ENCODE measurements around the gene CEP20. TPM values are rescaled to one million over a fixed set of nuclear protein-coding genes. Genes with fewer than 3 reads are reported as not detected.
A peak's percentile ranks its signal among the peaks of the same experiment; 100 is the strongest.
"Not testable (repeated sequence)": the region's sequence is repeated elsewhere in the genome, so short reads cannot be mapped to it uniquely, and the experiment has no call there.

CEP20 gene
- total RNA-seq, 2 donors from 2014 or later = 25.7 to 25.8 TPM

GRCh38 chr16:15873737-15874136 lies 14.7 kb downstream of the CEP20 start:
- intact Hi-C loops (cut with DNase I) = loop anchor here in 1 of 2 donors (1.0 kb wide), 1 partner anchor 254 kb away; no protein-coding TSS in a partner anchor
- no peak for DNase-seq (ENCODE audit: low spot score)

GRCh38 chr16:15873301-15873700 lies 15.1 kb downstream of the CEP20 start:
- intact Hi-C loops (cut with DNase I) = loop anchor here in 1 of 2 donors (1.0 kb wide), 1 partner anchor 254 kb away; no protein-coding TSS in a partner anchor
- DNase-seq (ENCODE audit: low spot score) = no peak

- DNase-seq (ENCODE audit: low spot score) = no peak
- intact Hi-C loops (cut with DNase I) = no loop called here
Measured at GRCh38 chr16:15870011-15870410, 18.4 kb downstream of the CEP20 start.

GRCh38 chr16:15866451-15866850 lies 22.0 kb downstream of the CEP20 start:
- no peak for DNase-seq (ENCODE audit: low spot score)
- intact Hi-C loops (cut with DNase I) = no loop called here

- intact Hi-C loops (cut with DNase I) = no loop called here
- no peak for DNase-seq (ENCODE audit: low spot score)
Measured at GRCh38 chr16:15865742-15866141, 22.7 kb downstream of the CEP20 start.

- no peak for DNase-seq (ENCODE audit: low spot score)
- intact Hi-C loops (cut with DNase I) = no loop called here
Measured at GRCh38 chr16:15864939-15865338, 23.5 kb downstream of the CEP20 start.

GRCh38 chr16:15861996-15862395 lies 26.4 kb downstream of the CEP20 start:
- DNase-seq (ENCODE audit: low spot score) = no peak
- intact Hi-C loops (cut with DNase I) = no loop called here

- no peak for DNase-seq (ENCODE audit: low spot score)
- intact Hi-C loops (cut with DNase I) = no loop called here
Measured at GRCh38 chr16:15858921-15859668, 29.3 kb downstream of the CEP20 start.

GRCh38 chr16:15857724-15858560 lies 30.5 kb downstream of the CEP20 start:
- DNase-seq (ENCODE audit: low spot score) = peak; percentile 84
- intact Hi-C loops (cut with DNase I) = no loop called here

GRCh38 chr16:15856901-15857698 lies 31.3 kb downstream of the CEP20 start, which contains the start of gene MYH11:
MYH11 (minus strand) TSS chr16:15857028; CDS start chr16:15838252, 18,776 bp downstream.
- intact Hi-C loops (cut with DNase I) = no loop called here

GRCh38 chr16:15856182-15856581 lies 32.2 kb downstream of the CEP20 start:
- intact Hi-C loops (cut with DNase I) = no loop called here
- no peak for DNase-seq (ENCODE audit: low spot score)

More at GRCh38 chr16:15856901-15857698, 31.3 kb downstream of the CEP20 start, which contains the start of gene MYH11:
- DNase-seq (ENCODE audit: low spot score) = peak; percentile 83

GRCh38 chr16:15855704-15856003 lies 32.7 kb downstream of the CEP20 start:
- DNase-seq (ENCODE audit: low spot score) = no peak
- intact Hi-C loops (cut with DNase I) = no loop called here

GRCh38 chr16:15854906-15855703 lies 33.3 kb downstream of the CEP20 start:
- intact Hi-C loops (cut with DNase I) = no loop called here
- no peak for DNase-seq (ENCODE audit: low spot score)

GRCh38 chr16:15854061-15854460 lies 34.3 kb downstream of the CEP20 start:
- no peak for DNase-seq (ENCODE audit: low spot score)
- intact Hi-C loops (cut with DNase I) = no loop called here

GRCh38 chr16:15853021-15853420 lies 35.4 kb downstream of the CEP20 start:
- DNase-seq (ENCODE audit: low spot score) = no peak
- intact Hi-C loops (cut with DNase I) = no loop called here

- DNase-seq (ENCODE audit: low spot score) = not testable (repeated sequence)
Measured at GRCh38 chr16:15850555-15850954, 37.8 kb downstream of the CEP20 start.

GRCh38 chr16:15849209-15849981 lies 39.0 kb downstream of the CEP20 start:
- no peak for DNase-seq (ENCODE audit: low spot score)
- intact Hi-C loops (cut with DNase I) = loop anchor here in 1 of 2 donors (10.0 kb wide), 1 partner anchor 55 kb away; no protein-coding TSS in a partner anchor

More at GRCh38 chr16:15850555-15850954, 37.8 kb downstream of the CEP20 start:
- intact Hi-C loops (cut with DNase I) = not testable (repeated sequence)

All from posterior vena cava (tissue), 2 donors.